Stimulated activated CD4-positive, alpha-beta T cell treated with anti-CD3 and anti-CD28 coated beads, Interleukin-2, amount 100 ng/mL, for 4 hours (primary cell): Measurements from ENCODE around the gene HK3.
"Not testable (repeated sequence)": the region's sequence is repeated elsewhere in the genome, so short reads cannot be mapped to it uniquely, and the experiment has no call there.

ENCODE experiments used
- DNase-seq: peaks from one replicate; pipeline ENCODE4 v3.0.0-alpha.2; 2020; ENCODE audit warnings: low read depth

The HK3 gene

DNA sequence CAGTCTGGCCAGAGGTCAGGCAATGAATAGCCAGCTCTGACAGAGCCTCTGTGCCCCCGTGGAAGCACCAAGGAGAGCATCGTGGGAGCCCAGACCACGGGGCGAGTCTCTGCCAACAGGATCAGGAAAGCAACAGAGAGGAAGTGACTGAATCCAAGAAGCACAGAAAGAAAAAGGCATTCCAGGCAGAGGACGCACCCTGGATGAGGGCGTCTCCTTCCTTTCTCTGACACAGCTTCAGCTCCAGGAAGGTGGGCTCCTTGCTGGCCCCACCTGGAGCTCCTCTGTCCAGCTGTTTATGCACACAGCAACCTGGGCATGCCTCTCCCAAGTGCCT is 16.6 kb downstream of the HK3 start:
- no peak for DNase-seq

DNA sequence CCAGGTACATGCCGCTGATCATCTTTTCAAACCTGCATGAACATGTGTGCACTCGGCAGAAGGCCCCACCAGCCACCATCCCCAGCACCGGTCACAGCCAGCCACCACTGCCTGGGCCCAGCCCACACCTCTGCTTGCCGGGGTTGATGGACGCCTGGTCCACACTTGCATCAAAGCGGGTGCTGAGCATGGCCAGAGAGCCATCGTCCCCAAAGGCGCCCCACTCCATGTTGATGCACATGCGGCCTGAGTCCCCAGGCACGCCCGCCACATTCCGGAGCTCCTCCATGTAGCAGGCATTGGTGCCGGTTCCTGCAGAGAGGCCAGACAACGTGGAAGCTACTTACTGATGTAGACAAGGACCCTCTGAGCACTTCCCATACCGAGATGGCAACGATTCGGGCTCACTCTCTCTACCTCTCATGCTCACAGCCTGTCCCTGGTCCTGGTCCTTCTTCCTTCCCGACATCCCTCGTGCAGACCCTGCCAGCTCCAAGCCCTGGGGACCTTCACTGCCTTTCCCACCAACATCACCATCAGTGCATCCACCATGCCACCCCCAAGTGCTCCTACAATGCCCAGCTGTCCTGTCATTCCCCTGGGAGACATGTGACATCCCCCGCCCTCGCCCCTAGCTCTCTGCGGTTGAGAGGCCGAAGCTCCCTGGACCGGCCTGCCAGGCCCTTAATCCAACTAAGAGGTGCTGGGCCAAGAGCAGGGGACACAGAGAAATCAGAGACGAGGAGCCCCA is 17.2 kb downstream of the HK3 start:
- no peak for DNase-seq

DNA sequence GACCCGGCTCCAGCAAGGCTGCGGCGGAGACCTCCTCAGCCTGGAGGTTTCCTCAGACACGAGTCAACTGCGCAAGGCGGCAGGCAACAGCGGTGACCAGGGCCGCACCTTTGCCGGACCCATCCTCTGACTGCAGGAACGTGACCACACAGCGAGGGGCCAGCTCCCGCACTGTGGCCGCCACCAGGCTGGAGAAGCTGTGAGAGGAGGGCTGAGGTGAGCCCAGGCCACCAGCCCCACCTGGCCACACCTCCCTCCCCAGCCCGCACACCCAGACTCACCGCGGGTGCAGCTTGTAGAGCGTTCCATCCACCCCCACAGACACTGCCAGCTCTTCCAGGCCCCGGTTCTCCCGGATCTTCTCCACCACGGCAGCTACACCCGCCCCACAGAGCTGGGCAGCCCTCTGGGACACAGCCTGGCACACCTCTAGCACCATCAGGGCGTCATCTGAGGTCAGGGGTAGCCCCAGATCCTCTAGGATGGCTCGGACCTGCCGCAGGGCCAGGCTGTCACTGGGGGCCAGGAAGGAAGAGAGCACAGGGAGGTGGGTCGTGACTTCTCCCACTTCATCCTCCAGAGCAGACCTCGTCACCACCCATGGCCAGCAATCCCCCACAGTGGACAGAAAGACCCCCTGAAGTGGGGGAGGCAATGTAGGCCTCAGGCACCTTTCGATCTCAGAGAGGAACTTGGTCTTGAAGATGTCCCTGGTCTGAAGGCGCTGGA is 18.0 kb downstream of the HK3 start:
- DNase-seq, result no peak

DNA sequence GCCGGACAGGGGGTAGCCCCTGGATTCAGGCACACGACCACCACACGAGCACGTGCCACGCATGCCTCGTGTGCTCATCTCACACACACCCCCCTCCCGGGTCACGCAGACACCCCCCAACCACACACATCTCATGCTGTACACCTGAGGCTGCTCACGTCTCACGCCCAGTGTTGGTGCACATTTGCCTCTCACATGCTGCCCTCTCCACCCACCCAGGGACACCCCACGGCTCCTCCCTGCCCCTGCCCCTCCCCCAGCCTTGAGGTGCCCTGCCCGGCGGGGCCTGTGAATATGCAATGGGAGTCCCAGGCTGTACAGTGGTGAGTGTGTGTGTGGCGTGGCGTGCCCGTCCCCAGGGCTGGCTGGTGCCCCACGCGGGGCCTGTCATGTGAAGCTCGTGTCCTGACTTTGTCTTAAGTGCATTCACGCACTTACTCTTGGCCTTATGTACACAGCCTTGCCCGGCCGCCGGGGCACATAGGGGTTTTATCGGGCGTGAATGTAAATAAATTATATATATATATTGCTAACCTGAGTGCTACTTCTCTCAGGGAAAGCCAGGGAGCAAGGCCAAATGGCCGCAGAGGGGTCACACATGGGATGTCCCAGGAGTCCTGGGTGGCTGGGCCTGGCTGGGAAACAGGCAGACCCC is 18.7 kb downstream of the HK3 start:
- DNase-seq, result no peak

DNA sequence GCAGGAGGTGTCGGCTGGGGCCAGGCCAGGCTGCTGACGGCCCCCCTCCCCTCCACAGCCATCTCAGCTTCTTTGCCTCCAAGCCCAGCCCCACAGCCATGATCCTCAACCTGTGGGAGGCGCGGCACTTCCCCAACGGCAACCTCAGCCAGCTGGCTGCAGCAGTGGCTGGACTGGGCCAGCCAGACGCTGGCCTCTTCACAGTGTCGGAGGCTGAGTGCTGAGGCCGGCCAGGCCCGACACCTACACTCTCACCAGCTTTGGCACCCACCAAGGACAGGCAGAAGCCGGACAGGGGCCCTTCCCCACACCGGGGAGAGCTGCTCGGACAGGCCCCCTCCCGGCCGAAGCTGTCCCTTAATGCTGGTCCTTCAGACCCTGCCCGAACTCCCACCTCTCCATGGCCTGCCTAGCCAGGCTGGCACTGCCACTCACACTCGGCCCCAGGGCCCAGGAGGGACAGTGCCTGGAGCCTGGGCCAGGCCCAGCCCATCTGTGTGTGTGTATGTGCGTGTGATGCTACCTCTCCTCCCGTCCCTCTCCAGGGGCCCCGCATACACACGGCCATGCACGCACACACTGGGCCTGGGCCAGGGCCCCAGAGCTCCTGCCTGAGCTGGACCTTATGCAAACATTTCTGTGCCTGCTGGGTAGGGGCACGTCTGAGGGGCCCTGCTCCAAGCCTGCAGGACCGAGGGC is 19.3 kb downstream of the HK3 start:
- DNase-seq, result no peak

DNA sequence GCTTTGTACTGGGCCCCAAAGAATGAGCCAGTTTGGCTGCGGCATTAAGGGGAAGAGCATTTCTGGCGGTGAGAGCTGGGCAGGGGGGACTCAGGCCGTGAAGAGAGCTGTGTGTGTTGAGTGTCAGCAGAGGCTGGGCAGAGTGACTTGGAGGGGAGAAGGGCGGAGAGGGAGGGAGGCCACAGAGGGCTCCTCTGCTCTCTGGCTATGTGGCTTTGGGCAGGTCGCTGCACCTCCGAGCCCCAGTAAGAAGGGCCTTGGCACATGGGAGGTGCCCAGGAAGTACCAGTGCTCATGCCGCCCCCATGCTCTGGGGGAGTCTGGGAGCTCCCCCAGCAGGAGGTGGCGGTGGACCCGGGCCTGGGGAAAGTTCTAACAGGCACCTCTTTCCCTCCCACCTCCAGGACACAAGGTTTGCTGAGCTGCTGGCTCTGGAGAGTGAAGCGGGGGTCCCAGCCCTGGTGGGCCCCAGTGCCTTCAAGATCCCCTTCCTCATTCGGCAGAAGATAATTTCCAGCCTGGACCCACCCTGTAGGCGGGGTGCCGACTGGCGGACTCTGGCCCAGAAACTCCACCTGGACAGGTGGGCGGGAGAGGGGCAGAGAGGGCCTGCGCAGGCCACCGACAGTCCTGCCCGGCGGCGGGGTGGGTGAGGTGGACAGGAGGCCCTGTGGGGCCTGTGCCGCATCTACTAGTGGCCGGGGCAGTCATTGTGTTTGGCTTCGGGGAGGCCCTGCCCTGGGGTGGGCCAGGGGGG is 20.1 kb downstream of the HK3 start:
- DNase-seq, result no peak

DNA sequence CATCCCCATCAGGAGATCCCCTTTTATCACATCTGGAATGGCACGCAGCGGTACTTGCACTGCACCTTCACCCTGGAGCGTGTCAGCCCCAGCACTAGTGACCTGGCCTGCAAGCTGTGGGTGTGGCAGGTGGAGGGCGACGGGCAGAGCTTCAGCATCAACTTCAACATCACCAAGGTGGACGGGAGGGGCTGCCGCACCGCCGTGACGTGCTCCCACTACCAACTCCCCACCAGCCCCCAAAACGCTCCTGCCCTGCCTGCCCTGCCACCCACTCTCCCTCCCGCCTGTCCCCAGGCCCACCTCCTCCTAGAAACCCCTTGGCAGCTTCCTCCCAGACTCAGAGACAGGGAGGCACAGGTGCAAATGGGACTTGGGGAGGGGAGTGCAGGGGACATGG is 20.7 kb downstream of the HK3 start:
- DNase-seq, result no peak

DNA sequence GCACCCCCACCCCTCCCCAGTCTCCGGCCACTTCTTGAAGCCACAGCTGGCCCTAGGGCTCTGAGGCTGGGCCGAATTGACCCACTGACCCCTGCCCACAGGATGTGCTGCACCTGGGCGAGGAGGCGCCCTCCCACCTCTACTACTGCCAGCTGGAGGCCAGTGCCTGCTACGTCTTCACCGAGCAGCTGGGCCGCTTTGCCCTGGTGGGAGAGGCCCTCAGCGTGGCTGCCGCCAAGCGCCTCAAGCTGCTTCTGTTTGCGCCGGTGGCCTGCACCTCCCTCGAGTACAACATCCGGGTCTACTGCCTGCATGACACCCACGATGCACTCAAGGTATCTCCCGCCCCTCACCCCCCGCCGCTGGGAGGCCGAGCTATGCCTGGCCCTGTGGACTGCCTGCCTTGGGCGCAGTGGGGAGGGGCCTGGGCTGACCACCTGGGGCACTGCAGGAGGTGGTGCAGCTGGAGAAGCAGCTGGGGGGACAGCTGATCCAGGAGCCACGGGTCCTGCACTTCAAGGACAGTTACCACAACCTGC is 21.3 kb downstream of the HK3 start:
- DNase-seq, result no peak

DNA sequence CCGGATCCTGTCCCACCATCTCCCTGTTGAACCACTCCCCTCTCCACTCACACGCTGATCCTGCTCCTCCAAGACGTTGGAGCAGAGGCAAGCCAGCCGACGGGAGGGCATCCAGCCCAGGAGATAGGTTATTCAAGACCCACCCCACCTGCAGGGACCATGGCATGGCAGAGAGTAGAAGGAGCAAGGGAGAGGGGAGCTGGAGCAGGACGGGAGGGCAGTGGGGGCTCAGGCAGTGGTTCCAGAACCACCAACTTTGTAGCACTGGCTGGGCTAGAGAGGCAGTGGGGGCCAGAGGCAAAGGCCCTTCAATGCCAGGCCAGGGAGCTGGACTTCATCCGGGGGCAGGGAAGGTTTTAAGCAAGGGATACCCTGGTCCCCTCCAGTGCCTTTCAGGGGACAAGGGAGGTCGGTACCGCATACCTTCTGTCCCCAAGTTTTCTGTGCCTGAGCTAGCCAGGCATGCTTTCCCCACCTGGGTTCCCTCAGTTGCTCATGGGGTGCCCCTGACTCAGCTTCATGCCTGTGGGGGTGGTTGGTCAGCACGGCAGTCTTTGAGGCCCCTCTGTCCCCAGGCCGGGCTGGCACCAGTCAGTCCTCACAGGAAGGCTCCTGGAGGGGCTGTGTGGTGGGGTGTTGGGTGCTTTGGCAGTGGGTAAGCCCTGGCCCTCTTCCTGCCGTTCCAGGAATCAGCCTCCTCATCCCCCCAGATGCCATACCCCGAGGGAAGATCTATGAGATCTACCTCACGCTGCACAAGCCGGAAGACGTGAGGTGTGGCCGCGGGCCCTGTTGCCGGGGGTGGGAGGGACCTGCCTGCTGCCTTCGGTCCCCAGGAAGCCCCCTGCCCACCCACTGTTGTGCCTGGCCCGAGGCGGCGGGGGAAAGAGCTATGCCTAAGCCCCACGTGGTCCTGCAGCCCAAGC is 22.4 kb downstream of the HK3 start:
- DNase-seq, result no peak

DNA sequence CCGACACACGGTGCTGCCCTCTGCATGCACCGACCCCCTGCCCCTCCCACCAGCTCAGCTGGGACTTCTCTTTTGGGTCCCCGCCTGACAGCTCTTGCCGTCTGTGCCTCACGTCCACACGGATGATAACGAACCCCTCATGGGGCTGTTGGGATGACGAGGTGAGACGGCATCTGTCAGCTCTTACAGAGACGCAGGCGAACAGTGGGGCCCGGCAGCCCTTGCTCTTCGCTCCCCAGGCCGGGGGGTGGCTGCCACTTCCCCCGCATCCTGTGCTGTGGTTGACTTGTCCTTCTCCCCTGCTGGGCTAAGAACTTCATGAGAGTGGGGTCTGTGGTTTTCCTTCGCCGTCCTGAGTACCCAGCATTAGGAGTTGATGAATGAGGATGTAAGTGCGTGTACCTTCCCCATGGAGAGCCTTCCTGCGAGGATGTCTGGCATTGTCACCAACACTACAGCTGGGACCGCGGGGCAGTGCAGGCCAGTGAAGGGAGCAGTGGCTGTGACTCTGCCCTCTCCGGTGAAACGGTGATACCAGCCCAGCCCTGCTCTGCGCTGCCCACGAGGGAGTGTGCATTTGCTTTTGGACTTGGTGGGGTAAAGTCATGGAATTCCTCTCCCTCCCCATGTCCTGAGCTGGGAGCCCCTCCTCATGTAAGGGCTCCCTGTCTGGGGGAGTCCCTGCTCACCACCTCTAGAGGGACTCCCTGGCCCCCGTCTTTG is 23.2 kb downstream of the HK3 start:
- no peak for DNase-seq

DNA sequence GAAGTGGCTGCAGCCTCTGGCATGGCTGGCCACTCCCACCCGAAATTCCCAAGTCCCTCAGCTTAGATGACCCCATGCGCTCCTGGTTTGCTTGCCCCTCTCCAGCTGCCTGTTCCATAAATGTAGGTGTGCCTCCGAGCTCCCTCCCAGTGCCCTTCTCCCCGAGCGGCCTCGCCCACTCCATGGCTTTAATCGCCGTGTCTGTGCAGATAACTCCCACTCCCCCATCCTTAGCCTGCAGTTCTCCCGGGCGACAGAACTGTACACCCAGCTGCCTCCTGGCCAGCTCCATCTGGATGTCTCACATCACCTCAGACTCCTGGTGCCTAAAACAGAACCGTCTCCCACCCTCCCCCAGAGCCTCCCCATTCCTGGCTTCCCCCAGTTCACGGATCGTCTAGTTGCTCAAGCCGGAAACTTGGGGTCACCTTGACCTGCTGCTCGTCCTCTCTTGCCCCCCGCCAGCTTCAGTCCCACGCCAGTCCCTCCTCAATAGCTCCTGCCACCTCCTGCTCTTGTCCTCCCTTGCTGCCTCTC is 24.1 kb downstream of the HK3 start:
- DNase-seq, result no peak

DNA sequence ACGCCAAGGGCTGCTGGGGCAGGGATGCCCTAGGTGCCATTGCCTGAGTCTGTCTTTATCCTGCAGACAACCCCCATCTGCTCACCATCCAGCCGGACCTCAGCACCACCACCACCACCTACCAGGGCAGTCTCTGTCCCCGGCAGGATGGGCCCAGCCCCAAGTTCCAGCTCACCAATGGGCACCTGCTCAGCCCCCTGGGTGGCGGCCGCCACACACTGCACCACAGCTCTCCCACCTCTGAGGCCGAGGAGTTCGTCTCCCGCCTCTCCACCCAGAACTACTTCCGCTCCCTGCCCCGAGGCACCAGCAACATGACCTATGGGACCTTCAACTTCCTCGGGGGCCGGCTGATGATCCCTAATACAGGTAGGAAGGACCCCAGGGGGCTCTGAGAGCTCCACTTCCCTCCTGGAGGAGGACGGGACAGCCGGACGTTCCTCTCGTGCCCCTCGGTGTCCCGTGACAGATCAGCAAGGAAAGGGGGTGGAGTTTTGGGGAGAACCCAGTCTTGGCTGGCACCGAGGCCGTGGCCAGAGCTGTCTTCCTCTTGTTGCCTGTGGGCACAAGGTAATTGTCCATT is 24.9 kb downstream of the HK3 start:
- no peak for DNase-seq

DNA sequence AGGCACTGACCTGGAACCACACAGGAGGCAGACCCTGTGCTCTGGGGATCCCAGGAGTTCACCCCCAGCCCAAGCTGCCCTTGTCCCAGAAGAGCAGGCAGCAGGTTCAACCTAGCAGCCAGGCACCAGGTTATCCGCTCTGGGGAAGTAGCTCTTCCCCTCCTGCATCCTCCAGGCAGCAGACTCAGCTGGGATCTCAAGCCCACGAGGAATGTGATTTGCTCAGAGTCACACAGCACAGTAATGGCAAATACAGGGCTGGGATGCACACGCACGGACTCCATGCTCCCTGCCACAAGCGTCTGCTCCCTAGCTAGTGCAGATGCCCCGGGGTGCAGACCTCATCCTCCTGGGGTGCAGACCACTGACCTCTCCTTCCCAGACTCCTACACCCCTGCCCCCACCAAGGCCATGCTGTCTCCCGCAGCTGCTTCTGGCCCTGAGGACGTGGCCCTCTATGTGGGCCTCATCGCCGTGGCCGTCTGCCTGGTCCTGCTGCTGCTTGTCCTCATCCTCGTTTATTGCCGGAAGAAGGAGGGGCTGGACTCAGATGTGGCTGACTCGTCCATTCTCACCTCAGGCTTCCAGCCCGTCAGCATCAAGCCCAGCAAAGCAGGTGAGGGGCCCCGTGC is 25.5 kb downstream of the HK3 start:
- no peak for DNase-seq

DNA sequence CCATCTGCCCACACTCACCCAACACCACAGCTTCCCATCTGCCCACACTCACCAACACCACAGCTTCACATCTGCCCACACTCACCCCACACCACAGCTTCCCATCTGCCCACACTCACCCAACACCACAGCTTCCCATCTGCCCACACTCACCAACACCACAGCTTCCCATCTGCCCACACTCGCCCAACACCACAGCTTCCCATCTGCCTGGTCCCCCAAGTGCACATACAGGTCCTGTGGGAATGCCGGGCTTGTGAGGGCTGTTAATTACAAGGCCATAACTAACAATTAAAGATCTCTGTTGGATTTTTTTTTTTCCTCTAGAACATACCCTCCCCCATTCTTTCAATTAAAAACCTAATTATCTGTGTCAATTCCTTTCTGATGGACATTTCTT is 26.1 kb downstream of the HK3 start:
- DNase-seq, result not testable (repeated sequence)

DNA sequence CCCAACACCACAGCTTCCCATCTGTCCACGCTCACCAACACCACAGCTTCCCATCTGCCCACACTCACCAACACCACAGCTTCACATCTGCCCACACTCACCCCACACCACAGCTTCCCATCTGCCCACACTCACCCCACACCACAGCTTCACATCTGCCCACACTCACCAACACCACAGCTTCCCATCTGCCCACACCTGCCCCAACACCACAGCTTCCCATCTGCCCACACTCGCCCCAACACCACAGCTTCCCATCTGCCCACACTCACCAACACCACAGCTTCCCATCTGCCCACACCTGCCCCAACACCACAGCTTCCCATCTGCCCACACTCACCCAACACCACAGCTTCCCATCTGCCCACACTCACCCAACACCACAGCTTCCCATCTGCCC is 26.6 kb downstream of the HK3 start:
- DNase-seq, result not testable (repeated sequence)

DNA sequence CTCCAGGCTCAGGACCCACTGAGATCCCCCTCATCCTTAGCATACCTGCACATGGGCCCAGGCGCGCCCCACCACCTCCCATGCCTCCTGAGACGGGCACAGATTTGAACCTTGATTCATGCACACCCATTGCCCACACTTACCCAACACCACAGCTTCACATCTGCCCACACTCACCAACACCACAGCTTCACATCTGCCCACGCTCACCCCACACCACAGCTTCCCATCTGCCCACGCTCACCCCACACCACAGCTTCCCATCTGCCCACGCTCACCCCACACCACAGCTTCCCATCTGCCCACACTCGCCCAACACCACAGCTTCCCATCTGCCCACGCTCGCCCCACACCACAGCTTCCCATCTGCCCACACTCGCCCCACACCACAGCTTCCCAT is 28.5 kb downstream of the HK3 start:
- DNase-seq, result not testable (repeated sequence)

DNA sequence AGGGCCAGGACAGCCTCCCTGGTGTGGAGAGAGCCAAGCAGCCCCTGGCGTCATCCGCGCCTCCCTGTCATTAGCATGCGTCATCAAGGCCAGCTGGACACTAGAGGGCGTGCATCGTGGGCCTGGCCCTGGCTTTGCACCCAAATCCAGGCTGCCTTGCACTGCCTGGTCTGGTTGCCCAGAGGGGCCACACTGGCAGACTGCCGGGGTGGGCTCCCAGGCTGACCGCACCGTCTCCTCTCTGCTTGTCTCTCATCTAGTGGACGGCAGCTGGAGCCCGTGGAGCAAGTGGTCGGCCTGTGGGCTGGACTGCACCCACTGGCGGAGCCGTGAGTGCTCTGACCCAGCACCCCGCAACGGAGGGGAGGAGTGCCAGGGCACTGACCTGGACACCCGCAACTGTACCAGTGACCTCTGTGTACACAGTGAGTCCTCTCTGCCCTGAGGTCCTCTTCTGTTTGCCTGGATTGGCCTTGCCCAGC is 29.0 kb downstream of the HK3 start:
- no peak for DNase-seq

DNA sequence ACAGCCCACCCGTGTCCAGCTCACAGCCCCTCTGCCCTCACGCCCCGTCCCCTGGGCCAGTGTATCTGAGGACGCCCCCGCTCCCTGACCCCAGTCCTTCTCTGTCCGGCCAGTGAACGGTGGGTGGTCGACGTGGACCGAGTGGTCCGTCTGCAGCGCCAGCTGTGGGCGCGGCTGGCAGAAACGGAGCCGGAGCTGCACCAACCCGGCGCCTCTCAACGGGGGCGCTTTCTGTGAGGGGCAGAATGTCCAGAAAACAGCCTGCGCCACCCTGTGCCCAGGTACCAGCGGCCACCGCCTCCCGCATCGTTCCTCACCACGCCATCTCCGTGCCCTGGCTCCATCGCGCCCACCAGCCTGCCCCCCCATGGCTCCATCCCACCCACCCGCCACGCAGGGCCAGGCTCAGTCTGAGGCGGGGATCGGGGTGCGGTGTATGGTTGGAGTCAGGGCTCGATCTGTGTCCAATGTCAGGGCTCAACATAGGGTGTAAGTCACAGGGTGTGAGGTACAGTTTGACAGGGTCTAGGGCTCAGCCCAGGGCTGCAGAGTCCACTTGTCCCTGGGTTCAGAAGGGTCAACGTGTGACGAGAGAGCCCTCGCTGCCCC is 29.5 kb downstream of the HK3 start:
- no peak for DNase-seq
